ENCODE measurements around the gene FBXO10. TPM values are rescaled to one million over a fixed set of nuclear protein-coding genes. Genes with fewer than 3 reads are reported as not detected.
A peak's percentile ranks its signal among the peaks of the same experiment; 100 is the strongest.

The FBXO10 gene
- total and polyA plus RNA-seq, 2 experiments from 2014 or later, result 3.4 to 13.4 TPM

DNA sequence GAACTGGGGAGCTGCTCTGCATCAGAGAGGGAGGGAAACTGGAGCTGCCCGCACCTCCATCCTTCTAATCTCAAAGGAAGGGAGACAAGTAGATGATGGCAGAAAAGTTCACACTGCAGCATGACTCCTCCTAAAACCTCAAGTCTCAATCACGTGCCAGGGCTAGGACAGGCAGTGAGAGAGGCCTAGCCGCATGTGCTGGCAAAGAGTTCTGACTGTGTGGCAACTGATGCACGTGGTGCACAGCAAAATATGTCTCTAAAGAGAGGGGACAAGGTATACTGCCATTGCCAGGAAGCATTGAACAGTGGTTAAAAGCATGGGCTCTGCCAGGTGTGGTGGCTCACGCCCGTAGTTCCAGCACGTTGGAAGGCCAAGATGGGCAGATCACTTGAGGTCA is 38.1 kb downstream of the FBXO10 start (continued):
- TF ChIP-seq REST (IDR thresholded peaks at IDR 0.05; ENCODE audit: unreplicated experiment), result no peak
- TF ChIP-seq EZH2phosphoT487 (IDR thresholded peaks at IDR 0.05; ENCODE audit: unreplicated experiment), result no peak
- no peak for TF ChIP-seq NANOG (IDR thresholded peaks at IDR 0.05; ENCODE audit: borderline replicate concordance)
- no peak for TF ChIP-seq ZNF331 (CRISPR knock-in tag; IDR thresholded peaks at IDR 0.05; ENCODE audit: low read depth)
- TF ChIP-seq, protein P1, sequence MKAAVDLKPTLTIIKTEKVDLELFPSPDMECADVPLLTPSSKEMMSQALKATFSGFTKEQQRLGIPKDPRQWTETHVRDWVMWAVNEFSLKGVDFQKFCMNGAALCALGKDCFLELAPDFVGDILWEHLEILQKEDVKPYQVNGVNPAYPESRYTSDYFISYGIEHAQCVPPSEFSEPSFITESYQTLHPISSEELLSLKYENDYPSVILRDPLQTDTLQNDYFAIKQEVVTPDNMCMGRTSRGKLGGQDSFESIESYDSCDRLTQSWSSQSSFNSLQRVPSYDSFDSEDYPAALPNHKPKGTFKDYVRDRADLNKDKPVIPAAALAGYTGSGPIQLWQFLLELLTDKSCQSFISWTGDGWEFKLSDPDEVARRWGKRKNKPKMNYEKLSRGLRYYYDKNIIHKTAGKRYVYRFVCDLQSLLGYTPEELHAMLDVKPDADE (IDR thresholded peaks at IDR 0.05), result no peak
- no peak for TF ChIP-seq STAT1 (IDR thresholded peaks at IDR 0.05; ENCODE audit: unreplicated experiment)

DNA sequence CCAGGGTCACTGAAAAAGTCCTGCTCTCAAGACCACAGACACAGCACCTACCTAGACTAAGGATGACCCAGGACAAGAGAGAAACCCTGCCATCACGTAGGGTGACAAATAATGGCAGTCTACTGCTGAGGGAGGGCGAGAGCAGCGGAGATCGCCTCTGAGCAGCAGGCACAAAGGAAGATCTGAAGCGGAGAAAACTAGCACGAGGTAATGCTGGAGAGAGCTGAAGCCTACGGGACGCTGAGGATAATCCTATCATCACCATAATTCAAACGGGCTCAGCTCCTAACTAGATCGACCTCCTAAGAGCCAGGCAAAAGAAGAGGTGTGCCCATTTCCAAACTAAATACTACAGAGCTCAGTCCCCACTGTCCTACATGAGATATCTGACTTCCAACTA is 41.3 kb downstream of the FBXO10 start:
- H3K27me3 Mint-ChIP-seq (ENCODE audit: insufficient read depth, low read depth, poor library complexity), result no peaks in the 10 kb centered on the region
- peak overlapping the region; percentile 53; the same call in 1 of the 2 replicates for H3K27ac Mint-ChIP-seq
- ATAC-seq (peak; percentile 25; the same call in 2 of the 3 replicates), DNase-seq (ENCODE audit: low spot score) (no peak)
- H3K9me2 ChIP-seq (ENCODE audit: insufficient read depth), result no peaks in the 10 kb centered on the region
- no peaks in the 10 kb centered on the region; the same call in 1 of the 2 replicates for H4K20me1 ChIP-seq (replicated peaks; ENCODE audit: insufficient read depth)
- H3K4me1 ChIP-seq (ENCODE audit: insufficient read depth), result no peaks in the 10 kb centered on the region
- no peak overlapping the region for H2AFZ ChIP-seq
- no peaks in the 10 kb centered on the region for H3F3A ChIP-seq (replicated peaks; ENCODE audit: low read depth)
- no peak overlapping the region for H3K4me3 ChIP-seq
- H3K4me2 ChIP-seq, result no peak overlapping the region
- H3K79me2 ChIP-seq (replicated peaks; ENCODE audit: insufficient read depth), result no peaks in the 10 kb centered on the region
- no peaks in the 10 kb centered on the region for H3K27me3 ChIP-seq (ENCODE audit: insufficient read depth)
- no peaks in the 10 kb centered on the region for H3K9me3 Mint-ChIP-seq
- peaks cover 24% of the 10 kb centered on the region; the same call in 2 of the 3 replicates for H3K36me3 Mint-ChIP-seq (ENCODE audit: low read depth)
- H3K4me1 Mint-ChIP-seq, result no peaks in the 10 kb centered on the region
- peaks cover 5% of the 10 kb centered on the region; the same call in 1 of the 2 replicates for H3K36me3 ChIP-seq (ENCODE audit: insufficient read depth)
- no peak overlapping the region for H3K4me3 Mint-ChIP-seq
- H3K27ac ChIP-seq (ENCODE audit: low read depth), result peak overlapping the region; percentile 74
- TF ChIP-seq POLR2AphosphoS5 (IDR thresholded peaks at IDR 0.05; ENCODE audit: low read depth), result no peak
- TF ChIP-seq, protein P2, sequence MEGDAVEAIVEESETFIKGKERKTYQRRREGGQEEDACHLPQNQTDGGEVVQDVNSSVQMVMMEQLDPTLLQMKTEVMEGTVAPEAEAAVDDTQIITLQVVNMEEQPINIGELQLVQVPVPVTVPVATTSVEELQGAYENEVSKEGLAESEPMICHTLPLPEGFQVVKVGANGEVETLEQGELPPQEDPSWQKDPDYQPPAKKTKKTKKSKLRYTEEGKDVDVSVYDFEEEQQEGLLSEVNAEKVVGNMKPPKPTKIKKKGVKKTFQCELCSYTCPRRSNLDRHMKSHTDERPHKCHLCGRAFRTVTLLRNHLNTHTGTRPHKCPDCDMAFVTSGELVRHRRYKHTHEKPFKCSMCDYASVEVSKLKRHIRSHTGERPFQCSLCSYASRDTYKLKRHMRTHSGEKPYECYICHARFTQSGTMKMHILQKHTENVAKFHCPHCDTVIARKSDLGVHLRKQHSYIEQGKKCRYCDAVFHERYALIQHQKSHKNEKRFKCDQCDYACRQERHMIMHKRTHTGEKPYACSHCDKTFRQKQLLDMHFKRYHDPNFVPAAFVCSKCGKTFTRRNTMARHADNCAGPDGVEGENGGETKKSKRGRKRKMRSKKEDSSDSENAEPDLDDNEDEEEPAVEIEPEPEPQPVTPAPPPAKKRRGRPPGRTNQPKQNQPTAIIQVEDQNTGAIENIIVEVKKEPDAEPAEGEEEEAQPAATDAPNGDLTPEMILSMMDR (conservative IDR thresholded peaks at IDR 0.05; ENCODE audit: low read depth in 2 of 2), result no peak
- TF ChIP-seq NANOG (IDR thresholded peaks at IDR 0.05; ENCODE audit: borderline replicate concordance), result no peak
- TF ChIP-seq ZNF462 (CRISPR knock-in tag; IDR thresholded peaks at IDR 0.05), result no peak

Measured in GM23338 (cell line).